ENCODE results near the gene DEXI. TPM values are rescaled to one million over a fixed set of nuclear protein-coding genes. Genes with fewer than 3 reads are reported as not detected.

DEXI gene
- total and polyA plus RNA-seq, 2 of the 13 experiments (the other 11 are each of a cell fraction or from before 2014, with no cell fraction given), result 51.5 to 70.4 TPM

DNA sequence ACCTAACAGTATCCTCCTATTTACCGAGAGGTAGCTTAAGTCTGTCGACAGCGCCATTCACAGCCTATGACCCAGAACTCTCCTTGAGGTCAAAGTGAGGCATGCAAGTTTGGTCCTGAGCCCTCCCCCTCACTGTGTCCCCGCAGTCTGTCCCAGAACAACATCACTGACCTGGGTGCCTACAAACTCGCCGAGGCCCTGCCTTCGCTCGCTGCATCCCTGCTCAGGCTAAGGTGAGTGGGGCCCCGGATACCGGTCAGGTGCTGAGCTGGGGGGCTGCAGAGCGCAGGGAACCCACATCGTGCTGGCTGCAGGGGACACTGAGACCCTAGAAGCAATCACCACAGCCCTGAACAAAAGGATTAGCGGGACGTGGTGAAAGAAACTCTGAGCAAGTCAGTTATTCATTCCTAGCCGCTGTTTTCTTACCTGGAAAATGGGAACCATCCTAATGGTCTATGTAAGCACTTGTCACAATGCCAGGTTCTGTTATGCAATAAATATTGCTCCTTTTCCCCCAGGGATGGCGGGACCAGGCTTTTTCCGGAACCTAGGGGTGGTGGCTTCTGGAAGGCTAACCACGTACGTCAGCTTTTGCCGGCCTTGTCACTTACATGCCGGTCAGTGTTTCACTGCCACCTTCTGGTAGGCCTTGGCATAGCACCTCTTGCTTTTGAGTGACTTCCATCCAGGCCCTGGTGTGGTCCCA is 23.8 kb downstream of the DEXI start (continued):
- TF ChIP-seq, protein P1, sequence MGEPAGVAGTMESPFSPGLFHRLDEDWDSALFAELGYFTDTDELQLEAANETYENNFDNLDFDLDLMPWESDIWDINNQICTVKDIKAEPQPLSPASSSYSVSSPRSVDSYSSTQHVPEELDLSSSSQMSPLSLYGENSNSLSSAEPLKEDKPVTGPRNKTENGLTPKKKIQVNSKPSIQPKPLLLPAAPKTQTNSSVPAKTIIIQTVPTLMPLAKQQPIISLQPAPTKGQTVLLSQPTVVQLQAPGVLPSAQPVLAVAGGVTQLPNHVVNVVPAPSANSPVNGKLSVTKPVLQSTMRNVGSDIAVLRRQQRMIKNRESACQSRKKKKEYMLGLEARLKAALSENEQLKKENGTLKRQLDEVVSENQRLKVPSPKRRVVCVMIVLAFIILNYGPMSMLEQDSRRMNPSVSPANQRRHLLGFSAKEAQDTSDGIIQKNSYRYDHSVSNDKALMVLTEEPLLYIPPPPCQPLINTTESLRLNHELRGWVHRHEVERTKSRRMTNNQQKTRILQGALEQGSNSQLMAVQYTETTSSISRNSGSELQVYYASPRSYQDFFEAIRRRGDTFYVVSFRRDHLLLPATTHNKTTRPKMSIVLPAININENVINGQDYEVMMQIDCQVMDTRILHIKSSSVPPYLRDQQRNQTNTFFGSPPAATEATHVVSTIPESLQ (CRISPR knock-in tag; conservative IDR thresholded peaks at IDR 0.05), result peak; percentile 51; the same call in 1 of the 2 replicates
- TF ChIP-seq, protein P2, sequence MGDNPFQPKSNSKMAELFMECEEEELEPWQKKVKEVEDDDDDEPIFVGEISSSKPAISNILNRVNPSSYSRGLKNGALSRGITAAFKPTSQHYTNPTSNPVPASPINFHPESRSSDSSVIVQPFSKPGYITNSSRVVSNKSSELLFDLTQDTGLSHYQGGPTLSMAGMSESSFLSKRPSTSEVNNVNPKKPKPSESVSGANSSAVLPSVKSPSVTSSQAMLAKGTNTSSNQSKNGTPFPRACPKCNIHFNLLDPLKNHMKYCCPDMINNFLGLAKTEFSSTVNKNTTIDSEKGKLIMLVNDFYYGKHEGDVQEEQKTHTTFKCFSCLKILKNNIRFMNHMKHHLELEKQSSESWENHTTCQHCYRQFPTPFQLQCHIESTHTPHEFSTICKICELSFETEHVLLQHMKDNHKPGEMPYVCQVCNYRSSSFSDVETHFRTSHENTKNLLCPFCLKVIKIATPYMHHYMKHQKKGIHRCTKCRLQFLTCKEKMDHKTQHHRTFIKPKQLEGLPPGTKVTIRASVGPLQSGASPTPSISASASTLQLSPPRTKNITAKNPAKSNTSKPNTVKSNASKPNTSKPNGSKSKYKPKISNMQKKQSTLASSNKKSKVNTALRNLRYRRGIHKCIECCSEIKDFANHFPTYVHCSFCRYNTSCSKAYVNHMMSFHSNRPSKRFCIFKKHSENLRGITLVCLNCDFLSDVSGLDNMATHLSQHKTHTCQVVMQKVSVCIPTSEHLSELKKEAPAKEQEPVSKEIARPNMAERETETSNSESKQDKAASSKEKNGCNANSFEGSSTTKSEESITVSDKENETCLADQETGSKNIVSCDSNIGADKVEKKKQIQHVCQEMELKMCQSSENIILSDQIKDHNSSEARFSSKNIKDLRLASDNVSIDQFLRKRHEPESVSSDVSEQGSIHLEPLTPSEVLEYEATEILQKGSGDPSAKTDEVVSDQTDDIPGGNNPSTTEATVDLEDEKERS (CRISPR knock-in tag; IDR thresholded peaks at IDR 0.05), result no peak
- TF ChIP-seq SRSF1 (optimal IDR thresholded peaks at IDR 0.05; ENCODE audit: low read depth, low read length) (no peak), ZNF354B (CRISPR knock-in tag; IDR thresholded peaks at IDR 0.05) (no peak), HNRNPL (IDR thresholded peaks at IDR 0.05; ENCODE audit: low read depth, low read length) (no peak), SIX4 (CRISPR knock-in tag; IDR thresholded peaks at IDR 0.05) (no peak; the same call in 1 of the 2 replicates), HDAC2 (CRISPR knock-in tag; IDR thresholded peaks at IDR 0.05) (peak; percentile 58; the same call in 1 of the 2 replicates), NCOA1 (CRISPR knock-in tag; IDR thresholded peaks at IDR 0.05) (no peak), ASH2L (IDR thresholded peaks at IDR 0.05; ENCODE audit: insufficient read length, low read depth, low read length) (no peak), SRY (CRISPR knock-in tag; IDR thresholded peaks at IDR 0.05) (no peak), ZNF747 (CRISPR knock-in tag; IDR thresholded peaks at IDR 0.05; ENCODE audit: borderline replicate concordance) (no peak), RXRB (CRISPR knock-in tag; IDR thresholded peaks at IDR 0.05; ENCODE audit: borderline replicate concordance) (peak; percentile 69; the same call in 1 of the 2 replicates)
- TF ChIP-seq, protein P3, sequence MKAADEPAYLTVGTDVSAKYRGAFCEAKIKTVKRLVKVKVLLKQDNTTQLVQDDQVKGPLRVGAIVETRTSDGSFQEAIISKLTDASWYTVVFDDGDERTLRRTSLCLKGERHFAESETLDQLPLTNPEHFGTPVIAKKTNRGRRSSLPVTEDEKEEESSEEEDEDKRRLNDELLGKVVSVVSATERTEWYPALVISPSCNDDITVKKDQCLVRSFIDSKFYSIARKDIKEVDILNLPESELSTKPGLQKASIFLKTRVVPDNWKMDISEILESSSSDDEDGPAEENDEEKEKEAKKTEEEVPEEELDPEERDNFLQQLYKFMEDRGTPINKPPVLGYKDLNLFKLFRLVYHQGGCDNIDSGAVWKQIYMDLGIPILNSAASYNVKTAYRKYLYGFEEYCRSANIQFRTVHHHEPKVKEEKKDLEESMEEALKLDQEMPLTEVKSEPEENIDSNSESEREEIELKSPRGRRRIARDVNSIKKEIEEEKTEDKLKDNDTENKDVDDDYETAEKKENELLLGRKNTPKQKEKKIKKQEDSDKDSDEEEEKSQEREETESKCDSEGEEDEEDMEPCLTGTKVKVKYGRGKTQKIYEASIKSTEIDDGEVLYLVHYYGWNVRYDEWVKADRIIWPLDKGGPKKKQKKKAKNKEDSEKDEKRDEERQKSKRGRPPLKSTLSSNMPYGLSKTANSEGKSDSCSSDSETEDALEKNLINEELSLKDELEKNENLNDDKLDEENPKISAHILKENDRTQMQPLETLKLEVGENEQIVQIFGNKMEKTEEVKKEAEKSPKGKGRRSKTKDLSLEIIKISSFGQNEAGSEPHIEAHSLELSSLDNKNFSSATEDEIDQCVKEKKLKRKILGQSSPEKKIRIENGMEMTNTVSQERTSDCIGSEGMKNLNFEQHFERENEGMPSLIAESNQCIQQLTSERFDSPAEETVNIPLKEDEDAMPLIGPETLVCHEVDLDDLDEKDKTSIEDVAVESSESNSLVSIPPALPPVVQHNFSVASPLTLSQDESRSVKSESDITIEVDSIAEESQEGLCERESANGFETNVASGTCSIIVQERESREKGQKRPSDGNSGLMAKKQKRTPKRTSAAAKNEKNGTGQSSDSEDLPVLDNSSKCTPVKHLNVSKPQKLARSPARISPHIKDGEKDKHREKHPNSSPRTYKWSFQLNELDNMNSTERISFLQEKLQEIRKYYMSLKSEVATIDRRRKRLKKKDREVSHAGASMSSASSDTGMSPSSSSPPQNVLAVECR (CRISPR knock-in tag; IDR thresholded peaks at IDR 0.05; ENCODE audit: borderline replicate concordance), result peak; percentile 28; the same call in 1 of the 2 replicates
- TF ChIP-seq, protein P4, sequence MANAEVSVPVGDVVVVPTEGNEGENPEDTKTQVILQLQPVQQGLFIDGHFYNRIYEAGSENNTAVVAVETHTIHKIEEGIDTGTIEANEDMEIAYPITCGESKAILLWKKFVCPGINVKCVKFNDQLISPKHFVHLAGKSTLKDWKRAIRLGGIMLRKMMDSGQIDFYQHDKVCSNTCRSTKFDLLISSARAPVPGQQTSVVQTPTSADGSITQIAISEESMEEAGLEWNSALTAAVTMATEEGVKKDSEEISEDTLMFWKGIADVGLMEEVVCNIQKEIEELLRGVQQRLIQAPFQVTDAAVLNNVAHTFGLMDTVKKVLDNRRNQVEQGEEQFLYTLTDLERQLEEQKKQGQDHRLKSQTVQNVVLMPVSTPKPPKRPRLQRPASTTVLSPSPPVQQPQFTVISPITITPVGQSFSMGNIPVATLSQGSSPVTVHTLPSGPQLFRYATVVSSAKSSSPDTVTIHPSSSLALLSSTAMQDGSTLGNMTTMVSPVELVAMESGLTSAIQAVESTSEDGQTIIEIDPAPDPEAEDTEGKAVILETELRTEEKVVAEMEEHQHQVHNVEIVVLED (CRISPR knock-in tag; IDR thresholded peaks at IDR 0.05; ENCODE audit: borderline replicate concordance), result peak; percentile 35; the same call in 1 of the 2 replicates
- TF ChIP-seq, protein P5, sequence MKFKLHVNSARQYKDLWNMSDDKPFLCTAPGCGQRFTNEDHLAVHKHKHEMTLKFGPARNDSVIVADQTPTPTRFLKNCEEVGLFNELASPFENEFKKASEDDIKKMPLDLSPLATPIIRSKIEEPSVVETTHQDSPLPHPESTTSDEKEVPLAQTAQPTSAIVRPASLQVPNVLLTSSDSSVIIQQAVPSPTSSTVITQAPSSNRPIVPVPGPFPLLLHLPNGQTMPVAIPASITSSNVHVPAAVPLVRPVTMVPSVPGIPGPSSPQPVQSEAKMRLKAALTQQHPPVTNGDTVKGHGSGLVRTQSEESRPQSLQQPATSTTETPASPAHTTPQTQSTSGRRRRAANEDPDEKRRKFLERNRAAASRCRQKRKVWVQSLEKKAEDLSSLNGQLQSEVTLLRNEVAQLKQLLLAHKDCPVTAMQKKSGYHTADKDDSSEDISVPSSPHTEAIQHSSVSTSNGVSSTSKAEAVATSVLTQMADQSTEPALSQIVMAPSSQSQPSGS (CRISPR knock-in tag; IDR thresholded peaks at IDR 0.05), result peak; percentile 73; the same call in 1 of the 2 replicates
